CD4-positive, alpha-beta T cell treated with Interleukin-1 beta for 1 hour (primary cell): ENCODE measurements around the gene MACC1.
A peak's percentile ranks its signal among the peaks of the same experiment; 100 is the strongest.
"Not testable (repeated sequence)": the region's sequence is repeated elsewhere in the genome, so short reads cannot be mapped to it uniquely, and the experiment has no call there.

Source experiments
- DNase-seq, 2 donors: peaks; one replicate each; pipeline ENCODE4 v3.0.0-alpha.2; 2020 to 2022

Gene MACC1

GRCh38 chr7:20229081-20229480, 11.9 kb upstream of the MACC1 start:
- no peak for DNase-seq

DNA sequence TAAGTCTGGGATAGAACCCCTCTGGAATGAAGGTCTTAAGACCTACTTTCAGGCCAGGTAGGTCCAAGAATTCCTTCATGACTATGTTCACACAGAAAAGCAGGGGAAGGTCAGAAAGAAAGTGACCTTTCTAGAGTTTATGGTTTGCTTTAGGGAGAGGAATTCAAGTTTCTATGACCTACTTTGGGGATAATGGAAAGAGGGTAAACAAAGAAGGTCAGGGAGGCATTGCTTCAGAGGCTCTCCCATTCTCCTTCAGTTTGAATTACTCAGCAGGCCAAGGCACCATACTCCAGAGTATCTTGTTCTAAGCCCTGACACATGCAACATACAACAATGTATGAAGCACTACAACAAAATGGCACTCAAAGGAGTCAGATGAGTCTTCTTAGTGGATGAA, 11.5 kb upstream of the MACC1 start:
- DNase-seq = no peak

DNA sequence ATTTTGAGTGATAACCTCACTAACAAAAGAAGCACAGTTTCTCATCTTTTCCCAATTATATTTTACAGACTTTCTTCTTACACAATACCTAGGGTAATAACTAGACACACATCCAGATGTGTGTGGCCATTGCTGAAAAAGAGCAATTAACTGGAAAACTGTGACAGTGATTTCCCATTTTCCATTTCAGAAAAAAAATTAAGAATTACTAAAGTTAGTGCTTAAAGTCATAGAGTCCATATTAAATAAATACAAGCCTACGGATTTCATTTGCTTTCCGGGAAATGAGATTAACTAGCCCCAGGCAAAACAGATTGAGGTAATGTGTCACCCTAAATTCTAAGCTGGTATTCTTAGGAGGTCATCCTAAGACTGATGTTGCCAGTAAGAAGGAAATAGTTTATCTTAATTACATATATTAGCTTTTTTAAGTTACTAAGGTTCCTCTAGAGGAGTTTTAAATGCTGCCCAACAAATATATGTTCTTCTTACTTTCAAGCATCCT, 10.2 kb upstream of the MACC1 start:
- DNase-seq = no peak

- no peak for DNase-seq
These were observed 9.7 kb upstream of the MACC1 start for GRCh38 chr7:20226860-20227259.

DNA sequence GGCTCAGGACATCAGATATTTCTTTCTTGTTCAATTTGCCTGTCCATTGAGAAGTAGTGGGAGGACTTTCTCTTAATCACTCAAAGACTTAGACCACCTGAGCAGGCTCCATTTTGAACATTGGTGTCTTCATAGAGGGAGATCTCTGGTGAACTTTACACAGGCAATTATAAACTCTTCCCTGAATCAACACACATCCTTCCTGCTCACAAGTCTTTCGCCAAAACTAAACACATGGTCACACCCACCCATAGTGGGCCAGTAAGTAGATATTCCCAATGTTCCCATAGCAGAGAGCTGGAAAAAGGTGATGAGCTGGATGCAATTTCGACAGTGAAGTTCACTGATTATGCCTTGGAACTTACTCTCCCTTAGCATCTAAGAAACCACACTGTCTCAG, 8.2 kb upstream of the MACC1 start:
- DNase-seq = no peak

DNA sequence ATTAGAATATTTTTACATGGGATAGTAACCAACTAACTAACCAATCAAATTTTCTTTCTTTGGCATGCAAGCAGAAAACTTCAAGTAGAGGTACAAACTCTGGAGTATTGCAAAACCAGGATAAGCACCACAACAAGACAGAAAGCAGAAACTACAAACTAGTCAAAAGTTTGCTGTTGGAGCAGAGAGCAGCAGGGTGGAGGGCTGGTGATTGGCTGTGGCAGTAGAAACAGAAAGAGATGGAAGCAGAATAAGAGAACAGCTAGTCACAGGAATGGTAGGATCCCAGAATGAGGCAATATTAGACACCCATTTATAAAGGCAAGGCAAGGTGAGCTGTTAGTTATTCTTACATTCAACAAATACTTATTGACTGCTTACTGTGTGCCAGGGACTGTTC, 6.8 kb upstream of the MACC1 start:
- DNase-seq = no peak

- DNase-seq = no peak
These were observed 6.2 kb upstream of the MACC1 start for GRCh38 chr7:20223356-20223755.

DNA sequence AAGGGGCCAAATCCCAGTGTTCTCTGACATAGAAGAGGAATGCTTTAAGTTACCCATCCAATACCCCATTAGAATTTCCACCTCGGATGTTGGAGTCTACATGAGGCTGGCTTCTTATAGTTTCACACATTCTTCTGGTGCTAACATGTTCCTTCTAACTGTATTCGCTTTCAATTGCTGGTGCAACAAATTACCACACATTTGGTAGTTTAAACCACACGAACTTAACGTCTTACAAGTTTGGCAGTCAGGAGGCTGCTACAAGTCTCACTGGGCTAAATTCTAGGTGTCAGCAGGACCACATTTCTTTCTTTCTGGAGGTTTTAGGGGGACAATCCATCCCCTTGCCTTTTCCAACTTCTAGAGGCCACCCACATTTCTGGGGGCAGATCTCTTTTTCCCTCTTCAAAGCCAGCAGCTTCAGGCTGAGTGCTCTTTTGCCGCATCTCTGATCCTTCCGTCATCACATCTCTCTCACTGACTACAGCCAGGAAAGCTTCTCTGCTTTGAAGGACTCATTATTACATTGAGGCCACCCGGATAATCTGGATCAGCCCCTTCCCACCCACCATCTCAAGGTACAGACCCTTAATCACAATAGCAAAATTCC, 5.1 kb upstream of the MACC1 start:
- no peak for DNase-seq

DNA sequence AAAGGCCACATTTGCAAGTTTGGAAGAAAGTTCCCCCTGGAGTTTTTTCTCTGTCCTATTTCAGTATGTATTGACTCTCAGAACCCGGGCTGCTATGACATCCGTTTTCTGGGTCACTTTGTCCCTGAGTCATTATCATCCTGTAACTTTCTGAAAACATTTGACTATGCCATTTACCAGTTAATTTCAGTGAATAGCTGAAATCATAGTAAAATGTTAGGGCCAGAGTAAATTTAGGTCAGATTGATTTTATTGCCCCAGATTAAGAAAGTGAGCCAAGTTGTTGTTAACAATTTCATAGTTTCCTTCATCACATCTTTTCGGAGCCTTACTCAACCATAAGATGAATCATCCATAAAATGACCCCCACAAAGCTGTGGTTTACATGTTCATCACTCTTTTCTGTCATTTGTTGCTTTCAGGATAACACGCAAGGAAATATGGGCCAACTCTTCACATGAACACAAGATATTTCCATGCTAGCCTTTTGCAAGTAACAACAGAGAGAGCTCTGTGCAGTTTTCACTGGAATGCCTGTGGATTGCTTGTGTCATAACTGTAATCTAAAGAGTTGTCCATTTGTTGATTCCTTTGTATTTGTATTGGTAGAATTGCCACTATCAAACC, 3.9 kb upstream of the MACC1 start:
- no peak for DNase-seq

DNA sequence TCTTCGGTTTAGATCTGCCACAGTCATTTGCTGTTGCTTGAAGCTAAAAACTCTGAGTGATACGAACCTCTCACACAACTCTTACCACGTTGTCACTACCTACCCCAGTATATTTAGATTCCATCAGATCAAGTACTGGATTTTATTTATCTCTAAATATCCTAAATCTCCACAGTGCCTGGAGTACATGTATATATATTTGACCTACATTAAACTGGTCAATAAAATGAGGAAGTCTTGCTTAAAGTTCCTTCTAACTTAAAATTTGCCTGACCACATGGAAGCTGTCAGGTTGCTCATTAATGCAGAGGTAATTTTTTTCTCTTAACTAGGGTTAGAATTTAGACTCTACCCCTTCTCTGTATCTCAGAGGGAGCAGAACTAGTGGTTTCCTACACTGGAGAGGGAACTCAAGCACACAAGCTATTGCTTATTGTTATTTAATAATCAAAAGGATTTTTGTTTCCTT, 3.1 kb upstream of the MACC1 start:
- no peak for DNase-seq

GRCh38 chr7:20219446-20220292, 2.5 kb upstream of the MACC1 start:
- peak; percentile 18 to 83 for DNase-seq

- DNase-seq = no peak
These were observed 1.9 kb upstream of the MACC1 start for GRCh38 chr7:20219062-20219445.

DNA sequence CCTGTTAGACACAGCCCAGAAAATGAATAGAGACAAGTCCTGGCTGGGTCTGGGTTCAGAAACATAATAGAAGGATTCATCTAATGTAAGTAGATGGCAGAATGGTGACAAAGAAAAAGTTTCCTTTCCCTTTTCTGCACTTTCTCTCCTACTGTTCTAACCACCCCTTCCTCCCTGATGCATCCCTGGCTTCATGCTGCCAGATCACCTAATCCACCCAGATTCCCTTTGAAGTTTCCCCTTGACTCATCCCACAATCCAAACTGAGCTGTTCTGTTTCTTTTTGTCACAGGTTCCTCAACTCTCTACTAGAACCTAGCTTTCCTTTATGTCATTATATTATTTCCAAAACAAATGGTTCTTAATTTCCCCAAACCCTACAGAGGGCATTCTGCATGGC, 1.1 kb upstream of the MACC1 start:
- no peak for DNase-seq

- DNase-seq = no peak
These were observed 663 bp downstream of the MACC1 start for GRCh38 chr7:20216406-20217036.

- DNase-seq = no peak
These were observed 2.1 kb downstream of the MACC1 start for GRCh38 chr7:20214921-20215669.

DNA sequence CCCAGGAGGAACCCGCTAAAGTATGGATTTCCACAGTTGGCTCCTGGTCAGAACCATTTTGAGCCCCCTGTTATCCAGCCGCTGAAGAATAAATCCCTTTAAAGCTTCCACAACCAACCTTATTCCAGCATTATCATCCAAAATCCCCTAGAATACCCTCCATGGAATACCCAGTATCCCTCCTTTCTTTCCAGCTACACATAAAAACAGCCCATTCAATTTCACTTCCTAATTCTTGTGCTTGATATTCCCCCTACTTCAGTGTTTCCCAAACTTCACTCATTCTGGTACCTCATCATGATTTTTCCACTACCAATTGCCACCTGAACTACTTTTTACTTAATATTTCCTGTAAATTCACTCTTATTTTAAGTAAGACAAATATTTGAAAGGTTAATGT, 3.1 kb downstream of the MACC1 start:
- no peak for DNase-seq

GRCh38 chr7:20213378-20213777, 3.8 kb downstream of the MACC1 start:
- DNase-seq = no peak

GRCh38 chr7:20211376-20211775, 5.8 kb downstream of the MACC1 start:
- no peak for DNase-seq

DNA sequence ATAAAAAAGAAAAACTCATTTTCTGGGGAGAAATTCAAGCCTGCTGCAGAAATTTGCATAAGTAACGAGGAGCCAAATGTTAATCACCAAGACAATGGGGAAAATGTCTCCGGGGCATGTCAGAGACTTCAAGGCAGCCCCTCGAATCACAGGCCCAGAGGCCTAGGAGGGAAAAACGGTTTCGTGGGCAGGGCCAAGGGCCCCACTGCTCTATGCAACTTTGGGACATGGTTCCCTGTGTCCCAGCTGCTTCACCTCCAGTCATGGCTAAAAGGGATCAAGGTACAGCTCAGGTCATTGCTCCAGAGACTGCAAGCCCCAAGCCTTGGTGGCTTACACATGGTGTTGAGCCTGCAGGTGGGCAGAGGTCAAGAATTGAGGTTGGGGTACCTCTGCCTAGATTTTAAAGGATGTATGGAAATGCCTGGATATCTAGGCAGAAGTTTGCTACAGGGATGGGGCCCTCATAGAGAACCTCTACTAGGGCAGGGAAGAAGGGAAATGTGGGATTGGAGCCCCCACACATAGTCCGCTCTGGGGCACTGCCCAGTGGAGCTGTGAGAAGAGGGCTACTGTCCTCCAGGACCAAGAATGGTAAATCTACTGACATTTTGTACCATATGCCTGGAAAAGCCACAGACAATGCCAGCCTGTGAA, 8.4 kb downstream of the MACC1 start:
- DNase-seq = no peak

- DNase-seq = not testable (repeated sequence)
These were observed 9.4 kb downstream of the MACC1 start for GRCh38 chr7:20207811-20208210.

DNA sequence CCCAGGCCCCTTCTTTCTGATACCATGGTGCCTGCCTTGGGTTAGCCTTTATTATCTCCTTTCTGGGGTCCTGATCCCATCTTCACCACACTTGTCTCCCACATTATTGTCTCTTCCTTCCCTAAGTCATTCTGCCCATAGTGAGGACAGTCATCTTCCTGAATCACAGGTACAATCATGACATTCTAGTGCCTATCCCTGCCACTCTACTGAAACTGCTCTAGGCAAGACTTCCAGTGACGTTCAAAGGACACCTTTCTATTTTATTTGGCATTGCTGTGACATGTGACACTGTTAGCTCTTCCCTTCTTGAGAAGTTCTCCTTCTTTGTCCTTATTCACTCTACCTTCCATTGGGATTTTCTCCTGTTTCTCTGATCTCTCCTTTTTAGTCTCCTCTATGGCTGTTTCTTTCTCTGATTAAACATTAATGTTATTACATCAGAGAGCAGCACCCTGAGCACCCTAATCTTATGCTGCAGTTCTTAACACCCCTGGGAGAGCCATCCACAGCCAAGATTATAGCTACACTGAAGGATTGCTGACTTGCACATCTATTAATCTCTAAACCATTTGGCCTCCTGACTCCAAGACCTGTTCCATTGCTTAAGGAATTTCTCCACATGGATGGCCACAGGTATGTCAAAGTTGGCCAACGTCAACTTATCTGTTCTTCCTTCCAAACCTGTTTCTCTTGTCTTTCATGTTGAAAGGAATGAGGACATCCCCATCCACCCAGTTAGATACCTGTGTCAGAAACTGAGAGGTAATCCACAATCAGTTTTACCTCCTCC, 10.9 kb downstream of the MACC1 start:
- DNase-seq = no peak
